HG02884 (cell line): Measurements from ENCODE around the gene ABCC2.
"Not testable (repeated sequence)": the region's sequence is repeated elsewhere in the genome, so short reads cannot be mapped to it uniquely, and the experiment has no call there.

Experiments
- ATAC-seq: cut with Tn5 transposase; IDR thresholded peaks from one replicate; pipeline ENCODE4 v1.9.1; 2021; ENCODE audit warnings: mild to moderate bottlenecking, moderate library complexity; ENCODE audit not compliant: unreplicated experiment

Gene ABCC2

GRCh38 chr10:99807786-99808185 is 25.3 kb downstream of the ABCC2 start:
- no peak for ATAC-seq

DNA sequence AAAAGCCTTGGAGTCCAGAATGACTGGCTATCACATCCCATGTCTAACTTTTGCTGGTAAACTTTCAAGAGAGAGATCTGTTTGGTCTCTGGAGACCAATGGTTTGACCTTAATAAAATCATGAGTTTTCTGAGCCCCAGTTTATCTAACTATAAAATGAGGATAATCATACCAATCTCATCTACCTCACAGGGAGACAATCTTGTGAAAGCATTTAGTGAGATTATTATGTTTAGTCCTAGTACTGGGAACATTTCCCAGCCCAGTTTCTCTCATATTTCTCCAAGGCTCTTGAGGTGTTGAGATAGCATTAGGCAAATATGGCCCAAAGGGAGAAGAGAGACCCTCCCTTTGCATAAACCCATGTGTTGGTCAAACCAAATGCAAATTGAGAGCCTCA is 25.8 kb downstream of the ABCC2 start:
- no peak for ATAC-seq

DNA sequence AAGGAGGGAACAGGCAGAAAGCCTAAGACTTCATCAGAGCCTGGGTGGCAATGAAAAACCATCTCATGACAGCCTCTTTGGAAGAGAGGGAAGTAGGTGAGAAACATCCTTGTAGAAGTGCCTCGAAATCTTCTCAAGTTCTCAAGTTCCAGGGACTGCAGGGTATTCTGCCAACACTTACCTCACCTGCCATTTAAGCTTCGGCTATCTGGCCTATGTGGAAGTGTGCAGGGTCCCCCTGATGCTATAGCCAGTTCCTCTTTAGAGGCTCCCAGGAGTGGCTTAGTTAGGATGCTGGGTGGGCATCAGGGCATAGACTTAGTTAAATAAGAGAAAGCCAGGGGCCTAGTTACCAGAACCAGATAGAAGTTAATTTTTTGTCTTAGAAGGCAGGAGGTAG is 27.0 kb downstream of the ABCC2 start:
- ATAC-seq, result no peak

GRCh38 chr10:99809931-99810615 is 27.6 kb downstream of the ABCC2 start:
- ATAC-seq, result no peak

- ATAC-seq, result no peak
Measured at GRCh38 chr10:99812177-99812576, 29.7 kb downstream of the ABCC2 start.

DNA sequence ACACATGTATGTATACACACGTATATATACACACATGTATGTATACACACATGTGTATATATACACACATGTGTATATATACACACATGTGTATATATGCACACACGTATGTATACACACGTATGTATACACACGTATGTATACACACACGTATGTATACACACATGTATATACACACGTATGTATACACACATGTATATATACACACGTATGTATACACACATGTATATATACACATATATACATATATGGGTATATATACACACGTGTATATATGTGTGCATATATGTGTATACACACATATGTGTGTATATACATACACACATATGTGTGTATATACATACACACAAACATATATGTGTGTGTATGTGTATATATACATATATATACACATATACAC is 31.7 kb downstream of the ABCC2 start:
- no peak for ATAC-seq

DNA sequence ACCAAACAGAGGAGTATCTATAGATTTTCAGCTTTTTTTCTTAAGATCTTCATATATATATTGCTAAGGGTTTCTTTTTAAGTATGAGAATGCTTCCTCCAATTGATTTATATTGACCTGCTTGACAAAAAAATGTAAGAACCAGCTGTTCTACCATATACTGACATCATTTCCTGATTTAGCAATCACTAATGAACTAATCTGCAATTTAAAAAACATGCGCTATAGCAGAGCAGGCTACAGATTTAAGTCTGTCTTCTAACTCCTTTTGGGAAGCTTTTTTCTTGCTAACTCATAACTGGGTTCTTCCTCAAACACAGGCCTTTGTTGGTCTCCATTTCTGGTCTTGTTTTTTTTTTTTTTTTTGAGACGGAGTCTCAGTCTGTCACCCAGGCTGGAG is 33.2 kb downstream of the ABCC2 start:
- ATAC-seq, result no peak

DNA sequence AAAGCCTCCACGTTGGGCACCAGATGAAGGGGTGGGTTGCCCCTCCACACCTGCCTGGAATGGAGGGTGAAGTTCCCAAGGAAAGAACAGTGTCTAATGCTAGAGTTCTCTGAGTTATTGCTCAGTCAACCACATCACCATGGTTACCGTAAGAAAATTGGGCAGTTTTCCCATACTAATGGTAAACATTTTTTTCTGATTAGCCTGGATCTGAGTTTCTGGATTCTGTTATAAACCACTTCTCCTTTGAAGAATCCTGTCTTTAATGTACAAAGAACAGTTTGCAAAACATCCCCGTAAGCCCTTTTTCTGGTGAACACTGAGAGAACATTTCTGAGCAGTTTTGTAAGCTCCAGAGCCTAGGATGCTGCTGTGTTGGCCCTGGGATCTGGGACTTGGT is 45.5 kb downstream of the ABCC2 start:
- ATAC-seq, result no peak

- no peak for ATAC-seq
Measured at GRCh38 chr10:99828464-99828863, 46.0 kb downstream of the ABCC2 start.

DNA sequence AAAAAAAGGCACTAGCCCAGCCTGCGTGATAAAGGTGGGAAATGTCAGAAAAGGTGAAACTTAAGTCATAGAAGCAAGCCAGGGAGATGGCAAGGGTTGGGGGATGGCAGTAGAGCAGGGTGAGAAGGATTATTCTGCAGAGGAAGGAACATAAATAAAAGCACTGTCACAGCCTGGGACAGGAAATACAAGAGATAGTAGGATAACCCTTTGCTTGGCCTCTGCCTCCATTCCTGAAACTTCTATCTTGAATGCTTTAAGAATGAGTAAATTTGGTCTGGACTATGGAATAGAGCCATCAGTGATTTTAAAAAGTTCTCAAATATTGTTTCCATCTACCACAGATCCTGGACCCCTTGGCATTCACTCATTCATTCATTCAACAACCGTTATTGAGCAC is 50.0 kb downstream of the ABCC2 start:
- ATAC-seq, result no peak

GRCh38 chr10:99834410-99834809 is 52.0 kb downstream of the ABCC2 start:
- no peak for ATAC-seq

DNA sequence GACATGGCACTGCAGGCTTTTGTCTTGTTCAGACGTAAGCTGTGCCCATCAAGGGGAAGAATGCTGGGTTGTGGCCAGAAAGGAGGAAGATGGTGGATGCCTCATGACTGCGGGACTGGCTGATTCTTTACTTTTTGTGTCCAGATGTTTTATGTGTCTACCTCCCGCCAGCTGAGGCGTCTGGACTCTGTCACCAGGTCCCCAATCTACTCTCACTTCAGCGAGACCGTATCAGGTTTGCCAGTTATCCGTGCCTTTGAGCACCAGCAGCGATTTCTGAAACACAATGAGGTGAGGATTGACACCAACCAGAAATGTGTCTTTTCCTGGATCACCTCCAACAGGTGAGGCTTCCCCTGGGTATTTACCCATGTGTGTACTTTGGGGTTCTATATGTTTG is 53.5 kb downstream of the ABCC2 start:
- no peak for ATAC-seq

DNA sequence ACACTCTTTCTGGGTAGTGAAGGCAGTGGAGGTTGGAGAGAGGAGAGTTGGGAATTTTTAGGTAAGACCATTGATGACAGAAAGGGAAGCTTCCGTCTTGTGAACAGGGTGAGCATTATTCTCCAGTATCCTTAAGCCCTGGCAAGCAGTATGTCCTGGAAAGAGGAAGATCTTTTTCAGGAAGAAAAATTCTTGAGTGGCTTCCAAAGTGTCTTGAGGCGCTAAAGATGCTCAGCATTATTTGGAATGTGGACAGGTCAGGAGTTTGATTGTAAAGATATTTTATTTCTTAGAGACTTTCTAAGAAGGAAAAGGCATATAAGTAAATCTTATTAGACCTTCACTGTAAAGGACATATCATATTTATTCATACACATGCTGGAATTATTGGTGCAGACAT is 54.3 kb downstream of the ABCC2 start:
- no peak for ATAC-seq

- ATAC-seq, result not testable (repeated sequence)
Measured at GRCh38 chr10:99840859-99841258, 58.4 kb downstream of the ABCC2 start.

DNA sequence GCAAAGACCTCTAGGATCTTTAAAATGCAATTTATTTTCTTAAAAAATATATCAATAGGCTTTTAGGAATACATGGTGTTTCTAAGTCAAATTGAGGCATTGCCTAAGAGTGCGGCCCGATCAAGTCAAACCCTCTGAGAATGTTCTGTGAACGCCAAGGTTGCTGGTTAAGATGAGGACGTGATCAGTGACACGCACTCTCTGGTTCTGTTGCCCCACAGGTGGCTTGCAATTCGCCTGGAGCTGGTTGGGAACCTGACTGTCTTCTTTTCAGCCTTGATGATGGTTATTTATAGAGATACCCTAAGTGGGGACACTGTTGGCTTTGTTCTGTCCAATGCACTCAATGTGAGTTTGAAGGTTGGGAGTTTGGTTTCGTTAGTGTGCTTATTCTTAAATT is 59.3 kb downstream of the ABCC2 start:
- no peak for ATAC-seq

GRCh38 chr10:99843310-99843709 is 60.9 kb downstream of the ABCC2 start:
- no peak for ATAC-seq

DNA sequence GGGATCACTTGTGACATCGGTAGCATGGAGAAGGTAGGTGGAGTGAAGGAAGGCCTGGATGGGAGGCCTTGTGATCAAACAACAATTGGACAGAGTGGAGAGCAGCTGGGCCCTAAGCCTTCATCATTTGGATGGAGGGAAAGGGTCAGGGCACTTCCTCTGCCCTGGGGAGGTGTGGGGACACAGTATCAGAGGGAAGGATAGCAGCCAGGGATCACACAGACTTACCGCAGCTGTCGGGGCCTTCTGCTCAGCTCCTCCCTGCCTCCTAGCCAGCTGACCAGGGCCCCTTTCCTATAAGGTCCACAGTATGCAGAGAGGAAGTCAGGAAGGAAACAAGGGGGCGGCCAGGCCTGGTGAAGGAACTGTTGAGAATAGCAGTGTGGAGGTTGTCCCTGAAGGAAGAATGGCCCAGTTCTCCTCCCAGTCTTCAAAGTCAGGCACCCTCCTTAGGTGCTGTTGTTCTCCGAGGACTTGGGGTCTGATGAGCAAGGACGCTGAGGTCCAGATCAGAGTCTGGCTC is 62.1 kb downstream of the ABCC2 start:
- ATAC-seq, result no peak

DNA sequence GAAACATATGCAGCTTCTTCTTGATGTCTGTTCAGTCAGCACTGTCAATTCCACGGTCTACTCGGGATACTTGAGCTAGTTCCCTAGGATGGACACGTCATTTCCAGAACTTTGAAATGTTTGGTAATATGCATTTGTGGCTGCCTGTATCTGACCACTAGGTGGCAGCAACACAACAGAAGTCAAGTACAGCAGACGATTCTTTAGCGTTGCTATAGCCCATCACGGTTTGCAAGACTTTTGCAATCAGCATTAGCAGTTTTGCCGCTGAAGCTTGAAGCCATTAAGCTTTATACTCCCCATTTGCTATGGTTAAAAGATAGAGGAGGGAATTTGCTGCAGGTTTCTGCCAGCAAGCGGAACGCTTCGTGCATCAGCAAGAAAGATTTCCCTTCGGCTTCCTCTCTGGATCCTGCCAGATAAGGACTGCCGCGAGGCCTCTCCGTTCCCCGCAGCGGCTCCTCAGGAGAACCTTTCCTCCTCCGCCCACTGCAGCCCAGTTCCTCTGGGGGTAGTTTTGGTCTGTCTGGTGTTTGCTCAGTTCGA is 63.5 kb downstream of the ABCC2 start:
- peak; percentile 69 for ATAC-seq

GRCh38 chr10:99849057-99849456 is 66.6 kb downstream of the ABCC2 start:
- no peak for ATAC-seq

- no peak for ATAC-seq
Measured at GRCh38 chr10:99849536-99849935, 67.1 kb downstream of the ABCC2 start.

- no peak for ATAC-seq
Measured at GRCh38 chr10:99850021-99850766, 67.8 kb downstream of the ABCC2 start.

GRCh38 chr10:99850767-99851340 is 68.4 kb downstream of the ABCC2 start:
- ATAC-seq, result no peak
